ENCODE data around the gene AURKAIP1. TPM values are rescaled to one million over a fixed set of nuclear protein-coding genes. Genes with fewer than 3 reads are reported as not detected.

The AURKAIP1 gene
- 100 to 1,000 TPM; 155 to 159 TPM for total RNA-seq

- Histone ChIP-seq H3K36me3 (peaks cover 9% of the 10 kb centered on the region), H3K4me1 (peaks cover 0 to 39% of the 10 kb centered on the region in 2 donors), H3K9me3 (no peaks in the 10 kb centered on the region), H3K4me3 (peak within 1 kb of the TSS; percentile 97 to 99), H3K27ac (peak within 1 kb of the TSS; percentile 94 to 97), H3K27me3 (no peaks in the 10 kb centered on the region)
- peak; percentile 99 for DNase-seq (ENCODE audit: low spot score)
- TF ChIP-seq, protein P1, sequence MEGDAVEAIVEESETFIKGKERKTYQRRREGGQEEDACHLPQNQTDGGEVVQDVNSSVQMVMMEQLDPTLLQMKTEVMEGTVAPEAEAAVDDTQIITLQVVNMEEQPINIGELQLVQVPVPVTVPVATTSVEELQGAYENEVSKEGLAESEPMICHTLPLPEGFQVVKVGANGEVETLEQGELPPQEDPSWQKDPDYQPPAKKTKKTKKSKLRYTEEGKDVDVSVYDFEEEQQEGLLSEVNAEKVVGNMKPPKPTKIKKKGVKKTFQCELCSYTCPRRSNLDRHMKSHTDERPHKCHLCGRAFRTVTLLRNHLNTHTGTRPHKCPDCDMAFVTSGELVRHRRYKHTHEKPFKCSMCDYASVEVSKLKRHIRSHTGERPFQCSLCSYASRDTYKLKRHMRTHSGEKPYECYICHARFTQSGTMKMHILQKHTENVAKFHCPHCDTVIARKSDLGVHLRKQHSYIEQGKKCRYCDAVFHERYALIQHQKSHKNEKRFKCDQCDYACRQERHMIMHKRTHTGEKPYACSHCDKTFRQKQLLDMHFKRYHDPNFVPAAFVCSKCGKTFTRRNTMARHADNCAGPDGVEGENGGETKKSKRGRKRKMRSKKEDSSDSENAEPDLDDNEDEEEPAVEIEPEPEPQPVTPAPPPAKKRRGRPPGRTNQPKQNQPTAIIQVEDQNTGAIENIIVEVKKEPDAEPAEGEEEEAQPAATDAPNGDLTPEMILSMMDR (IDR thresholded peaks at IDR 0.05) = peak in 1 of 2 donors; percentile 42
Observed at GRCh38 chr1:1374929-1375662, at the start of gene AURKAIP1. TSS of gene AURKAIP1 (minus strand) at chr1:1375207. CDS start at chr1:1374756, 451 bp downstream.

- Histone ChIP-seq H3K27me3 (no peaks in the 10 kb centered on the region), H3K36me3 (no peaks in the 10 kb centered on the region), H3K27ac (no peak overlapping the region), H3K4me1 (peaks cover 0 to 18% of the 10 kb centered on the region in 2 donors), H3K9me3 (no peaks in the 10 kb centered on the region), H3K4me3 (no peak overlapping the region)
- TF ChIP-seq, protein P1 (IDR thresholded peaks at IDR 0.05) = no peak
- no peak for DNase-seq (ENCODE audit: low spot score)
Observed at GRCh38 chr1:1424707-1425106, 49.7 kb upstream of the AURKAIP1 start.

DNA sequence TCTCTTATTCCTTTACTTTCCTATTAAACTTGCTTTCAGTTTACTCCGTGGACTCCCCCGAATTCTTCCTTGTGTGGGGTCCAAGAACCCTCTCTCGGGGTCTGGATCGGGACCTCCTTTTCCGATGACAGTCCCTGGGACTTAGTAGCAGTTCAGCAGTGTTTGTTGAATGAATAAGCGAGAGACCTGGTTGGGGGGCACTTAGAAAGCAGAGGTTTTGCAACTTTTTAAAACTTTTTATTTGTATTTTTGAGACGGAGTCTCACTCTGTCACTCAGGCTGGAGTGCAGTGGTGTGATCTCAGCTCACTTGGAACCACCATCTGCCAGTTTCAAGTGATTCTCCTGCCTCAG lies 48.2 kb upstream of the AURKAIP1 start:
- TF ChIP-seq, protein P1 (IDR thresholded peaks at IDR 0.05) = no peak
- no peaks in the 10 kb centered on the region for H3K36me3 ChIP-seq
- no peaks in the 10 kb centered on the region for H3K9me3 ChIP-seq
- no peak overlapping the region for H3K4me3 ChIP-seq
- H3K27me3 ChIP-seq = no peaks in the 10 kb centered on the region
- H3K27ac ChIP-seq = no peak overlapping the region
- no peak for DNase-seq (ENCODE audit: low spot score)
- H3K4me1 ChIP-seq = peaks cover 0 to 16% of the 10 kb centered on the region in 2 donors

DNA sequence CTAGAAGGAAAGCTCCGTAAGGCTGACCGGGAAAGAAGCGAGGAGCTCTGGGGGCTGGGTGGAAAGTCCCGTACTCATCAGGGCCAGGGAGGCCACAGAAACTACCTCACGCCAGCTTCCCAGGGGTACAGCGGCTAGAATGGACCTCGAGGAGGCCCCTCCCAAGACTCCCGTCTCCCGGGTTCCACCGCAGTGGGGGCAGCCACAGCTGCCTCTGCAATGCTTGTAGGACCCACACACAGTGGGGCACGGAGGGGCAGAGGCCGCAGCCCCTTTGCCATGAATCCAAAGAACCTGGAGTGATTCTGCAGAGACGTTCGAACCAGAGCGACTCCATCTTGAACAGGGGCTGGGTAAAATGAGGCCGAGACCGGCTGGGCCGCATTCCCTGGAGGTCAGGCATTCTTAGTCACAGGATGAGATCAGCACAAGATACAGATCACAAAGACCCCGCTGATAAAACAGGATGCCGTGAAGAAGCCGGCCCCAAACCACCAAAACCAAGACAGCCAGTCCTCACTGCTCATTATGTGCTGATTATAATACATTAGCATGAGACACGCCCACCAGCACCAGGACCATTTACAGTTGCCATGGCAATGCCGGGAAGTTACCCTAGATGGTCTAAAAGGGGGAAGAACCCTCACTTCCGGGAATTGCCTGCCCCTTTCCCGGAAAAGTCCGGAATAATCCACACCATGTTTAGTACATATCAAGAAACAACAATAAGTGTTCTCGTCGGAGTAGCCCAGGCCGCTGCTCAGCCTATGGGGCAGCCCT lies 47.6 kb upstream of the AURKAIP1 start:
- H3K27ac ChIP-seq = no peak overlapping the region
- H3K27me3 ChIP-seq = no peaks in the 10 kb centered on the region
- H3K9me3 ChIP-seq = no peaks in the 10 kb centered on the region
- H3K36me3 ChIP-seq = no peaks in the 10 kb centered on the region
- TF ChIP-seq, protein P1 (IDR thresholded peaks at IDR 0.05) = no peak
- no peak for DNase-seq (ENCODE audit: low spot score)
- no peak overlapping the region for H3K4me3 ChIP-seq
- peaks cover 0 to 16% of the 10 kb centered on the region in 2 donors for H3K4me1 ChIP-seq

- H3K27me3 ChIP-seq = no peaks in the 10 kb centered on the region
- no peaks in the 10 kb centered on the region for H3K36me3 ChIP-seq
- peaks cover 0 to 16% of the 10 kb centered on the region in 2 donors for H3K4me1 ChIP-seq
- no peaks in the 10 kb centered on the region for H3K9me3 ChIP-seq
- H3K27ac ChIP-seq = no peak overlapping the region
- no peak overlapping the region for H3K4me3 ChIP-seq
- DNase-seq (ENCODE audit: low spot score) = no peak
- TF ChIP-seq, protein P1 (IDR thresholded peaks at IDR 0.05) = no peak
Observed at GRCh38 chr1:1421907-1422464, 47.0 kb upstream of the AURKAIP1 start.

All from right atrium auricular region (tissue), 2 donors.